PFSK-1 (cell line): ENCODE results near the gene UBE2V1.

Source experiments
- POLR2AphosphoS5 ChIP-seq: IDR thresholded peaks from 2 replicates; pipeline ENCODE4 v1.6.1; 2012; ENCODE audit warnings: low read depth, mild to moderate bottlenecking, control low read depth, low read length, moderate library complexity
- REST ChIP-seq, 2 experiments: IDR thresholded peaks; 2 replicates each; pipeline versions ENCODE4 v1.6.1 to v1.8.0; 2011 to 2012; ENCODE audit warnings: low read depth in 2 of 2, low read length in 2 of 2, control low read depth in 1 of 2, inconsistent platforms in 1 of 2, mild to moderate bottlenecking in 1 of 2, moderate library complexity in 1 of 2; ENCODE audit not compliant: insufficient read depth in 1 of 2
- SIN3A ChIP-seq: IDR thresholded peaks from 2 replicates; pipeline ENCODE4 v1.6.1; 2012; ENCODE audit warnings: mild to moderate bottlenecking, low read length, moderate library complexity, borderline replicate concordance; ENCODE audit not compliant: insufficient read depth
- TAF1 ChIP-seq: IDR thresholded peaks from 2 replicates; pipeline ENCODE4 v1.6.1; 2012; ENCODE audit warnings: low read length, control low read depth, borderline replicate concordance; ENCODE audit not compliant: insufficient read depth

- TF ChIP-seq REST (IDR thresholded peaks at IDR 0.05; ENCODE audit: insufficient read depth in 1 of 2, low read depth in 2 of 2, low read length in 2 of 2), result no peak
- no peak for TF ChIP-seq TAF1
- TF ChIP-seq POLR2AphosphoS5, result no peak
- no peak for TF ChIP-seq SIN3A
Measured at GRCh38 chr20:50055524-50056083, 57.3 kb downstream of the UBE2V1 start.
